ENCODE data around the gene FAM162A. TPM values are rescaled to one million over a fixed set of nuclear protein-coding genes. Genes with fewer than 3 reads are reported as not detected.

Gene FAM162A
- total RNA-seq, 4 donors from 2014 or later, result 18.7 to 28.8 (median 24.5) TPM

DNA sequence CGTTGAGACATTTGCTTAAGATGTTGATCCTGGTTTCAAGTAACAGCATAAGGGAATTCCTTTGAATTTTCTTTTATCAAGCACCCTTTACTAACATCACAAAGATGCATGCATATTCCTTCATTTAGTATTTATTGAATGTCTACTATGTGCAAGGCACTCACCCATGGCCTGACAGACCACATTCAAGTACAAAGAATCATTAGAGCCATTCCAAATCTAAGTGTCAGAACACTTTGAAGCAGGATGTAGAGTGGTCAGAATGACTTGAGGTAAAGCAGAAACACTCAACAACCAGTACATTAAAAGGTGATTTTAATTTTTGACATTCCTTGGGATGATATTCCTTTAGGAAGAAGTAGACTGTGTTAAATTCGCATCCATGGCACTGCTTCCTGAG lies 37.9 kb downstream of the FAM162A start:
- TF ChIP-seq, protein P1, sequence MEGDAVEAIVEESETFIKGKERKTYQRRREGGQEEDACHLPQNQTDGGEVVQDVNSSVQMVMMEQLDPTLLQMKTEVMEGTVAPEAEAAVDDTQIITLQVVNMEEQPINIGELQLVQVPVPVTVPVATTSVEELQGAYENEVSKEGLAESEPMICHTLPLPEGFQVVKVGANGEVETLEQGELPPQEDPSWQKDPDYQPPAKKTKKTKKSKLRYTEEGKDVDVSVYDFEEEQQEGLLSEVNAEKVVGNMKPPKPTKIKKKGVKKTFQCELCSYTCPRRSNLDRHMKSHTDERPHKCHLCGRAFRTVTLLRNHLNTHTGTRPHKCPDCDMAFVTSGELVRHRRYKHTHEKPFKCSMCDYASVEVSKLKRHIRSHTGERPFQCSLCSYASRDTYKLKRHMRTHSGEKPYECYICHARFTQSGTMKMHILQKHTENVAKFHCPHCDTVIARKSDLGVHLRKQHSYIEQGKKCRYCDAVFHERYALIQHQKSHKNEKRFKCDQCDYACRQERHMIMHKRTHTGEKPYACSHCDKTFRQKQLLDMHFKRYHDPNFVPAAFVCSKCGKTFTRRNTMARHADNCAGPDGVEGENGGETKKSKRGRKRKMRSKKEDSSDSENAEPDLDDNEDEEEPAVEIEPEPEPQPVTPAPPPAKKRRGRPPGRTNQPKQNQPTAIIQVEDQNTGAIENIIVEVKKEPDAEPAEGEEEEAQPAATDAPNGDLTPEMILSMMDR (IDR thresholded peaks at IDR 0.05; ENCODE audit: low read depth), result no peak

DNA sequence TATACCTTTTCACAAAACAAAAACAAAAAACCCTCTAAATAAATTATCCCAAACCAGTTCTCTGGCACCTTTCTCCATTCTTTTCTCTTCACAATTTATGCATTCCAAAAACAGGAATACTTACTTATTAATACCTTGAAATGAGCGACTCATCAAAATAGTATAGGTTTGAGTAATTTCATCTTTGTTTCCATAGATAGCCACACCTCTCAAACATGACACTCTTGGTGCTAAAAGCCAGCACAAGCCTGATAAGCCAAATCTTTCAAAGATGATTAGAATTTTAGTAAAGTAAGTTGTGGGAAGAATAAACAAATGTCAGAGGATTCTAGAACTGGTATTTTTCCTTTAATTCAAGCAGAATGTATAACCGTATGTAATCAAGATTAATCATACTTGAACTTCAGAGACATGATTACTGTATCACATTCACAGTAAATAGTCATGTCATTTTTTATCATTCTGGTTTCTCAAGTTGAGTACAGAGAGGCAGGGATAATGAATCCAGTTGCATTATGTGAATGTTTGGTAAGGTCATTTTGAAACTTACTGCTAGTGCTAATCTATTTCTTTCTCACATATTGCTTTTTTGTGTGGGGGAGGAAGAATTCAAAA lies 44.0 kb downstream of the FAM162A start:
- TF ChIP-seq, protein P1 (IDR thresholded peaks at IDR 0.05; ENCODE audit: low read depth), result no peak

DNA sequence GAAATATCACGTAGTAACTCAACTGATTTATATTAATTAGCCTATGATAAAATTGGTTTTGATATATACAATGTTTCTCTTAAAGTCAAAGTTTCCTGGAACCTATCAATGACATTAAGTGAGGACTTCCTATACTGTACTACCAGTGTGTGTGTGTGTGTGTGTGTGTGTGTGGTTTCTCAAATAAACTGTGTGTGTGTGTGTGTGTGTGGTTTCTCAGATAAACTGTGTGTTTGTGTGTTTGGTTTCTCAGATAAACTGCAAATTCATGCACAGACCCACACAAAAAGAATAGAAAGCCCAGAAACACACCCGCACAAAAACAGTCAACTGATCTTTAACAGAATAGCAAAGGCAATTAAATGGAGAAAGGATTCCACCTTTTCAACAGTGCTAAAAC lies 46.4 kb downstream of the FAM162A start:
- TF ChIP-seq, protein P1 (IDR thresholded peaks at IDR 0.05; ENCODE audit: low read depth), result no peak

DNA sequence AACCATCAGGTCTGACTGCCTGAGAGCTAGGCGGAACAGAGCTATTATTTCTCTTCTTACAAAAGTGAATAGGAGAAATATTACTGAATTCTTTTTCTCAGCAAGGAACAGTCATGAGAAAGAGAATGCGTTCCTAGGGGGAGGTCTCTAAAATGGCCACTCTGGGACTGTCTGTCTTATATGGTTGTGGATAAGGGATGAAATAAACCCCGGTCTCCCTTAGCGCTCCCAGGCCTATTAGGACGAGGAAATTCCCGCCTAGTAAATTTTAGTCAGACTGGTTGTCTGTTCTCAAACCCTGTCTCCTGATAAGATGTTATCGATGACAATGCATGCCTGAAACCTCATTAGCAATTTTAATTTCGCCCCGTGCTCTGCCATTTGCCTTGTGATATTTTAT lies 52.0 kb downstream of the FAM162A start:
- TF ChIP-seq, protein P1 (IDR thresholded peaks at IDR 0.05; ENCODE audit: low read depth), result no peak

DNA sequence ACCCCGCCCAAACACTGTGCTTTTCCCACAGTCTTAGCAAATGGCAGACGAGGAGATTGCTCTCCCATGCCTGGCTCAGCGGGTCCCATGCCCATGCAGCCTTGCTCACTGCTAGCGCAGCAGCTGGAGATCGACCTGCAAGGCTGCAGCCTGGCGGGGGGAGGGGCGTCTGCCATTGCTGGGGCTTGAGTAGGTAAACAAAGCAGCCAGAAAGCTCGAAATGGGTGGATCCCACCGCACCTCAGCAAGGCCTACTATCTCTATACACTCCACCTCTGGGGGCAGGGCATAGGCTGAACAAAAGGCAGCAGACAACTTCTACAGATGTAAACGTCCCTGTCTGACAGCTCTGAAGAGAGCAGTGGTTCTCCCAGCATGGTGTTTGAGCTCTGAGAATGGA lies 59.1 kb downstream of the FAM162A start:
- TF ChIP-seq, protein P1 (IDR thresholded peaks at IDR 0.05; ENCODE audit: low read depth), result no peak

DNA sequence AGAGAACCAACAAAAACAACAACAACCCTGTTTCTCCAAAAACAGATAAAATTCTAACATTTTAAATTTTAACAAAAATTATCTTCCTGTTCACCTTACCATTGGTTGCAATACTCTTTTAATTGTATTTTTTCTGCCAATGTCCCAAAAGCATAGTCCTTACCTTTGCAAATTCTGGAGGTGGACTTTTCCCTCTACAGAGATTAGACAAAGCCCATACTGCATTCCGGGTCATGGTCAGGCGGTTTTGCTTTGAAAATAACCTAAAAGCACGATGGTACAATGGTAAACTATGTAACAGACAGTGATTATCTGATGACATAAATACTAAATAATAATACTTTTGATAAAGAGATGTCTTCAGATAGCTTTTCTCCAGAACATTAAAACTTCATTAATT lies 67.4 kb downstream of the FAM162A start:
- TF ChIP-seq, protein P1 (IDR thresholded peaks at IDR 0.05; ENCODE audit: low read depth), result no peak

DNA sequence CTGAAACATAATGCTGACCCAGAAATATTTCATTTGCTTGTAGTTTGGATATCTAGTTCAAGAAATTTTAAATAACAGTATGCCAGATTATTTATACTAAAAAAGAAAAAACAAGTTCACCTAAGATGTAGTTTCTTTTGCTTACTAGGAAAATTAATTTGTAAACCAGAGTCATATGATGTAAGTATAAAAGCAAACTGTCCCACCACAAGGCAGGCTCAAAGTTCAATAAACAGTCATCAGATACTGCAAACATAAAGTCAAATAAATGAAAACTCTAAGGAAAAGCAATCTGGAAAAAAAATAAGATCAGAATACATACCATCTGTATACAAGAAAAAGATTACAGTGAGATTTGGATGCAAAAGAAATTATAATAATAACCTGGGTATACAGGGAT lies 72.1 kb downstream of the FAM162A start:
- TF ChIP-seq, protein P1 (IDR thresholded peaks at IDR 0.05; ENCODE audit: low read depth), result no peak
